C4-2B (cell line): Measurements from ENCODE around the gene DOCK10.
"Not testable (repeated sequence)": the region's sequence is repeated elsewhere in the genome, so short reads cannot be mapped to it uniquely, and the experiment has no call there.

Experiments
- H3K27ac ChIP-seq: fragments of 450-650 bp; 2 replicates; pipeline ENCODE4 v1.5.1; 2017
- CTCF ChIP-seq: fragments of 450-650 bp; conservative IDR thresholded peaks from 2 replicates; pipeline ENCODE4 v1.5.1; 2017; ENCODE audit warnings: mild to moderate bottlenecking
- ZFX ChIP-seq: fragments of 450-650 bp; IDR thresholded peaks from 2 replicates; pipeline ENCODE4 v1.6.1; 2017

The DOCK10 gene

GRCh38 chr2:225065882-225066281 is 23.6 kb upstream of the DOCK10 start:
- TF ChIP-seq CTCF (no peak), ZFX (no peak)
- H3K27ac ChIP-seq = no peak overlapping the region

- H3K27ac ChIP-seq = no peak overlapping the region
- TF ChIP-seq ZFX (no peak), CTCF (no peak)
These were observed 22.7 kb upstream of the DOCK10 start for GRCh38 chr2:225064928-225065327.

- TF ChIP-seq CTCF (no peak), ZFX (no peak)
- H3K27ac ChIP-seq = no peak overlapping the region
These were observed 22.1 kb upstream of the DOCK10 start for GRCh38 chr2:225064362-225064761.

GRCh38 chr2:225056330-225057073 is 14.2 kb upstream of the DOCK10 start:
- TF ChIP-seq ZFX = no peak
- no peak overlapping the region for H3K27ac ChIP-seq

GRCh38 chr2:225055714-225056113 is 13.4 kb upstream of the DOCK10 start:
- TF ChIP-seq ZFX (no peak), CTCF (no peak)
- no peak overlapping the region for H3K27ac ChIP-seq

- TF ChIP-seq CTCF = no peak
- TF ChIP-seq ZFX = no peak
- H3K27ac ChIP-seq = no peak overlapping the region
These were observed 10.4 kb upstream of the DOCK10 start for GRCh38 chr2:225052703-225053102.

GRCh38 chr2:225047502-225047901 is 5.2 kb upstream of the DOCK10 start:
- not testable (repeated sequence) for H3K27ac ChIP-seq

- no peak for TF ChIP-seq CTCF
- TF ChIP-seq ZFX = no peak
- no peak overlapping the region for H3K27ac ChIP-seq
These were observed 516 bp upstream of the DOCK10 start for GRCh38 chr2:225042800-225043167.
